Caco-2 (cell line): ENCODE measurements around the gene ZNF521. TPM values are rescaled to one million over a fixed set of nuclear protein-coding genes. Genes with fewer than 3 reads are reported as not detected.

ENCODE experiments used
- BruUV-seq: library from RNA; stranded (reverse); fragments of 400-500 nt; replicated peaks from 2 replicates; lab custom pipeline; 2021; lab: Mats Ljungman, UMichigan
- CTCF ChIA-PET: fragments of 300-600 bp; sonication (Branson Sonifier 250); formaldehyde crosslinking; loops from one replicate; lab custom pipeline; 2022; ENCODE audit warnings: antibody characterized with exemption; lab: Charles Lee
- POLR2A ChIA-PET: fragments of 300-600 bp; sonication (Branson Sonifier 250); formaldehyde crosslinking; loops from one replicate; lab custom pipeline; 2022; ENCODE audit warnings: antibody characterized with exemption; lab: Charles Lee
- DNase-seq, 2 experiments: peaks; one replicate each; pipeline versions ENCODE4 v3.0.0 to v3.0.0-alpha.2; 2020 to 2022
- H3K27me3 ChIP-seq: replicated peaks from 2 replicates; pipeline ENCODE4 v1.6.0; 2011; ENCODE audit warnings: low read length; ENCODE audit not compliant: control insufficient read depth, insufficient read depth
- H3K36me3 ChIP-seq: 2 replicates; pipeline ENCODE4 v1.5.1; 2011; ENCODE audit warnings: low read length; ENCODE audit not compliant: control insufficient read depth, insufficient read depth
- H3K4me1 ChIP-seq: fragments of 250-450 bp; sonication (Bioruptor Pico); 2 replicates; pipeline ENCODE4 v1.5.1; 2020; ENCODE audit warnings: mild to moderate bottlenecking
- H3K4me3 ChIP-seq: 2 replicates; pipeline ENCODE4 v1.5.1; 2011; ENCODE audit warnings: low read depth, mild to moderate bottlenecking, control low read depth, low read length
- H3K9me3 ChIP-seq: fragments of 250-450 bp; sonication (Bioruptor Pico); 2 replicates; pipeline ENCODE4 v1.5.1; 2020; ENCODE audit warnings: mild to moderate bottlenecking, moderate library complexity
- H3K27ac Mint-ChIP-seq: one replicate; pipeline ENCODE4 v1.8.0; 2022; ENCODE audit warnings: mixed read lengths; ENCODE audit not compliant: unreplicated experiment
- H3K27me3 Mint-ChIP-seq: one replicate; pipeline ENCODE4 v1.8.0; 2022; ENCODE audit warnings: mixed read lengths; ENCODE audit not compliant: insufficient read depth, unreplicated experiment
- H3K36me3 Mint-ChIP-seq: one replicate; pipeline ENCODE4 v1.8.0; 2022; ENCODE audit warnings: mild to moderate bottlenecking, mixed read lengths; ENCODE audit not compliant: insufficient read depth, unreplicated experiment
- H3K4me1 Mint-ChIP-seq: one replicate; pipeline ENCODE4 v1.8.0; 2022; ENCODE audit warnings: low read depth, mixed read lengths; ENCODE audit not compliant: unreplicated experiment
- H3K4me3 Mint-ChIP-seq: one replicate; pipeline ENCODE4 v1.8.0; 2022; ENCODE audit warnings: mild to moderate bottlenecking, moderate library complexity, mixed read lengths; ENCODE audit not compliant: unreplicated experiment
- H3K9me3 Mint-ChIP-seq: one replicate; pipeline ENCODE4 v1.8.0; 2022; ENCODE audit warnings: mixed read lengths; ENCODE audit not compliant: unreplicated experiment
- CTCF ChIP-seq, 2 experiments: fragments of 200-600 bp in 1 of 2; IDR thresholded peaks; 1 replicate in 1 of 2; 2 replicates in 1 of 2; pipeline versions ENCODE4 v1.5.1 to v1.8.0; 2011 to 2022; ENCODE audit warnings: antibody characterized with exemption in 1 of 2, control low read depth in 1 of 2, inconsistent platforms in 1 of 2, low read depth in 1 of 2, low read length in 1 of 2, mild to moderate bottlenecking in 1 of 2, moderate library complexity in 1 of 2; ENCODE audit not compliant: insufficient read depth in 1 of 2, severe bottlenecking in 1 of 2, unreplicated experiment in 1 of 2
- intact Hi-C: fragments of 100-400 bp; cut with micrococcal nuclease; formaldehyde crosslinking; loops from one replicate; pipeline ENCODE4 v1.10.0; 2022; ENCODE audit not compliant: unreplicated experiment
- total RNA-seq: library from RNA; stranded (reverse); gene quantifications from 2 replicates; pipeline ENCODE4 v1.2.3, GENCODE V29; 2022

The ZNF521 gene
- total RNA-seq, 1 experiment from 2014 or later = not detected

GRCh38 chr18:25100418-25100817 is 251.5 kb downstream of the ZNF521 start:
- intact Hi-C loops = no loop called here
- POLR2A ChIA-PET = interaction anchor here (0.5 kb wide), 1 partner anchor 133 kb away, joined by 4 read pairs; no protein-coding TSS in a partner anchor
- Histone ChIP-seq H3K27me3 (no peaks in the 10 kb centered on the region), H3K36me3 (no peaks in the 10 kb centered on the region), H3K9me3 (no peaks in the 10 kb centered on the region), H3K4me3 (no peak overlapping the region), H3K4me1 (no peaks in the 10 kb centered on the region)
- no peak overlapping the region for H3K4me3 Mint-ChIP-seq
- CTCF ChIA-PET = no interaction called here
- H3K9me3 Mint-ChIP-seq = no peaks in the 10 kb centered on the region
- no peak overlapping the region for H3K27ac Mint-ChIP-seq
- no peaks in the 10 kb centered on the region for H3K27me3 Mint-ChIP-seq
- BruUV-seq = no TSS peak
- TF ChIP-seq CTCF (IDR thresholded peaks at IDR 0.05; ENCODE audit: insufficient read depth in 1 of 2, low read depth in 1 of 2, low read length in 1 of 2, severe bottlenecking in 1 of 2, unreplicated experiment in 1 of 2) = no peak
- DNase-seq = no peak
- no peaks in the 10 kb centered on the region for H3K4me1 Mint-ChIP-seq
- no peaks in the 10 kb centered on the region for H3K36me3 Mint-ChIP-seq

- no peak overlapping the region for H3K4me3 ChIP-seq
- TF ChIP-seq CTCF (IDR thresholded peaks at IDR 0.05; ENCODE audit: insufficient read depth in 1 of 2, low read depth in 1 of 2, low read length in 1 of 2, severe bottlenecking in 1 of 2, unreplicated experiment in 1 of 2) = no peak
- no peaks in the 10 kb centered on the region for H3K4me1 ChIP-seq
- no peaks in the 10 kb centered on the region for H3K9me3 Mint-ChIP-seq
- no peaks in the 10 kb centered on the region for H3K9me3 ChIP-seq
- CTCF ChIA-PET = no interaction called here
- H3K27me3 ChIP-seq = no peaks in the 10 kb centered on the region
- no peaks in the 10 kb centered on the region for H3K36me3 ChIP-seq
- H3K4me3 Mint-ChIP-seq = no peak overlapping the region
- H3K36me3 Mint-ChIP-seq = no peaks in the 10 kb centered on the region
- H3K27me3 Mint-ChIP-seq = no peaks in the 10 kb centered on the region
- no peak for DNase-seq
- POLR2A ChIA-PET = no interaction called here
- intact Hi-C loops = no loop called here
- H3K27ac Mint-ChIP-seq = no peak overlapping the region
- no peaks in the 10 kb centered on the region for H3K4me1 Mint-ChIP-seq
- no TSS peak for BruUV-seq
Observed at GRCh38 chr18:25099895-25100294, 252.1 kb downstream of the ZNF521 start.

- H3K4me3 Mint-ChIP-seq = no peak overlapping the region
- H3K36me3 ChIP-seq = no peaks in the 10 kb centered on the region
- POLR2A ChIA-PET = no interaction called here
- H3K27me3 Mint-ChIP-seq = no peaks in the 10 kb centered on the region
- no TSS peak for BruUV-seq
- intact Hi-C loops = no loop called here
- no peaks in the 10 kb centered on the region for H3K4me1 Mint-ChIP-seq
- H3K4me3 ChIP-seq = no peak overlapping the region
- H3K27me3 ChIP-seq = no peaks in the 10 kb centered on the region
- no peak for DNase-seq
- TF ChIP-seq CTCF (IDR thresholded peaks at IDR 0.05; ENCODE audit: insufficient read depth in 1 of 2, low read depth in 1 of 2, low read length in 1 of 2, severe bottlenecking in 1 of 2, unreplicated experiment in 1 of 2) = no peak
- CTCF ChIA-PET = no interaction called here
- H3K9me3 ChIP-seq = no peaks in the 10 kb centered on the region
- H3K9me3 Mint-ChIP-seq = no peaks in the 10 kb centered on the region
- no peaks in the 10 kb centered on the region for H3K36me3 Mint-ChIP-seq
- H3K4me1 ChIP-seq = no peaks in the 10 kb centered on the region
- H3K27ac Mint-ChIP-seq = no peak overlapping the region
Observed at GRCh38 chr18:25097569-25098056, 254.4 kb downstream of the ZNF521 start.
